ENCODE results near the gene INPP4B.
"Not testable (repeated sequence)": the region's sequence is repeated elsewhere in the genome, so short reads cannot be mapped to it uniquely, and the experiment has no call there.

The INPP4B gene

DNA sequence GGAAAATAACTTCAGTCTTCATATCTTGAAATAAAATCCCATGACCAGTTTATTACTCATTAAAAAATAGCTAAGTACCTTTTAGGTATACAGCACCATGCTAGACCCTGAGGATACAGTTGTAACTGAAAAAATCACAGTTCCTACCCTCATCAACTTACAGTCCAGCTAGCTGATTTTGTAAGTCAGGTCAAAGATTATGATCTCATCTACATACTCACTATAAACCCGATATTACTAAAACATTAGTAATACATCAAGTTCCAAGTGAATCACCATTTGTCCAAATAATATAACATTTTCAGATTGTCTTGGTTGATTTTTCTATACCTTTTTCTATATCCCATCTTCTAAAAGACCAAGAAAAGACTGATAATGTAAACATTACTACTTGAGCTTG is 333.9 kb downstream of the INPP4B start:
- H3K27ac ChIP-seq (ENCODE audit: insufficient read depth, low read length, poor library complexity, severe bottlenecking), result no peak overlapping the region
- no peaks in the 10 kb centered on the region for H3K36me3 ChIP-seq (ENCODE audit: control insufficient read depth, insufficient read depth, low read length)
- no peaks in the 10 kb centered on the region for H3K9me3 ChIP-seq (ENCODE audit: control insufficient read depth, low read length)
- no peaks in the 10 kb centered on the region for H3K27me3 ChIP-seq (replicated peaks; ENCODE audit: control insufficient read depth, insufficient read depth, low read length, poor library complexity, severe bottlenecking)
- H3K4me1 ChIP-seq (ENCODE audit: control insufficient read depth, insufficient read depth, low read length, poor library complexity, severe bottlenecking), result no peaks in the 10 kb centered on the region
- no peak for DNase-seq
- no peak overlapping the region for H3K4me3 ChIP-seq (ENCODE audit: insufficient read depth, low read depth, low read length, poor library complexity, severe bottlenecking)

DNA sequence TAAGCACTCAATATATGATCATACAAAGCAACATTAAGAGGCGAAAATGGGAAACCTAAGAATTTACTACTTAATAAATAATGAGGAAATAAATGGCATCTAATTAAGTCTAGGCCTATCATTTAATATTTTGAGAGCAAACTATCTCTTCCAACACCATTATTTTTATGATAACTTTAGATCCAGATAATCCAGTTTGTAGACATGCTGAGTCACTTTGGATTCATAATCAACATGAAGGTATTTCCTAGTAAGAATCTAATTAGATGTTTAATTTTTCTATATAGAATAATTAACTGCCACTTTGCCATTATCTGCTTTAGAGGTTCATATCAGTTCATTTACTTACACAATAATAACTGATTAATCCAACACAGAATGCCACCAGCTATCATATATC is 336.2 kb downstream of the INPP4B start:
- Histone ChIP-seq H3K4me3 (ENCODE audit: insufficient read depth, low read depth, low read length, poor library complexity, severe bottlenecking) (no peak overlapping the region), H3K9me3 (ENCODE audit: control insufficient read depth, low read length) (no peaks in the 10 kb centered on the region), H3K4me1 (ENCODE audit: control insufficient read depth, insufficient read depth, low read length, poor library complexity, severe bottlenecking) (no peaks in the 10 kb centered on the region), H3K36me3 (ENCODE audit: control insufficient read depth, insufficient read depth, low read length) (no peaks in the 10 kb centered on the region), H3K27me3 (replicated peaks; ENCODE audit: control insufficient read depth, insufficient read depth, low read length, poor library complexity, severe bottlenecking) (no peaks in the 10 kb centered on the region), H3K27ac (ENCODE audit: insufficient read depth, low read length, poor library complexity, severe bottlenecking) (no peak overlapping the region)
- DNase-seq, result no peak

DNA sequence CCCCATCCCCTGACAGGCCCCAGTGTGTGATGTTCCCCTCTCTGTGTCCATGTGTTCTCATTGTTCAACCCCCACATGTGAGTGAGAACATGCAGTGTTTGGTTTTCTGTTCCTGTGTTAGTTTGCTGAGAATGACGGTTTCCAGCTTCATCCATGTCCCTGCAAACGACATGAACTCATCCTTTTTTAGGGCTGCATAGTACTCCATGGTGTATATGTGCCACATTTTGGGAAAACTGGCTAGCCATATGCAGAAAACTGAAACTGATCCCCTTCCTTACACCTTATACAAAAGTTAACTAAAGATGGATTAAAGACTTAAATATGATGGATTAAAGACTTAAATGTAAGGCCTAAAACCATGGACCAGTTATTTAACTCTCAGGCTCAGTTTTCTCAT is 336.7 kb downstream of the INPP4B start:
- not testable (repeated sequence) for H3K4me3 ChIP-seq (ENCODE audit: insufficient read depth, low read depth, low read length, poor library complexity, severe bottlenecking); H3K27me3 ChIP-seq (replicated peaks; ENCODE audit: control insufficient read depth, insufficient read depth, low read length, poor library complexity, severe bottlenecking); DNase-seq; H3K9me3 ChIP-seq (ENCODE audit: control insufficient read depth, low read length); H3K4me1 ChIP-seq (ENCODE audit: control insufficient read depth, insufficient read depth, low read length, poor library complexity, severe bottlenecking); H3K36me3 ChIP-seq (ENCODE audit: control insufficient read depth, insufficient read depth, low read length); H3K27ac ChIP-seq (ENCODE audit: insufficient read depth, low read length, poor library complexity, severe bottlenecking)

DNA sequence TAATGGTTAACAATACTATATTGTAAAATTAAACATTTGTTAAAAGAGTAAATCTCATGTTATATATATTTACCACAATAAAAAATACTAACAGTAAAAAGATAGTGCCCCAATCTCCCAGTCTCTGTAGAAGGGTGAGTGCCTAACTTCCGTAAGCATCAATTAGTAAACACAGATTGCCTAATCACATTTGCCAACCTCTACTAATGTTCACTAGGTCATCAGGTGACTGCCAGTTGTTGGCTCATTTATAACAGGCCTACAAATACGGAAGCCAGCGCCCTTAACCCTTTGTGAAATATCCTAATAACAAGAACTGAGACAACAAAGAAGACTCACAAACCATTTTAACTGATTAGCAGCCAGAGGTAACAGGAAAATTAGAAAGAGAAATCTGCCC is 345.1 kb downstream of the INPP4B start:
- no peak overlapping the region for H3K4me3 ChIP-seq (ENCODE audit: insufficient read depth, low read depth, low read length, poor library complexity, severe bottlenecking)
- no peaks in the 10 kb centered on the region for H3K4me1 ChIP-seq (ENCODE audit: control insufficient read depth, insufficient read depth, low read length, poor library complexity, severe bottlenecking)
- no peaks in the 10 kb centered on the region for H3K9me3 ChIP-seq (ENCODE audit: control insufficient read depth, low read length)
- H3K36me3 ChIP-seq (ENCODE audit: control insufficient read depth, insufficient read depth, low read length), result no peaks in the 10 kb centered on the region
- no peaks in the 10 kb centered on the region for H3K27me3 ChIP-seq (replicated peaks; ENCODE audit: control insufficient read depth, insufficient read depth, low read length, poor library complexity, severe bottlenecking)
- H3K27ac ChIP-seq (ENCODE audit: insufficient read depth, low read length, poor library complexity, severe bottlenecking), result no peak overlapping the region
- no peak for DNase-seq

DNA sequence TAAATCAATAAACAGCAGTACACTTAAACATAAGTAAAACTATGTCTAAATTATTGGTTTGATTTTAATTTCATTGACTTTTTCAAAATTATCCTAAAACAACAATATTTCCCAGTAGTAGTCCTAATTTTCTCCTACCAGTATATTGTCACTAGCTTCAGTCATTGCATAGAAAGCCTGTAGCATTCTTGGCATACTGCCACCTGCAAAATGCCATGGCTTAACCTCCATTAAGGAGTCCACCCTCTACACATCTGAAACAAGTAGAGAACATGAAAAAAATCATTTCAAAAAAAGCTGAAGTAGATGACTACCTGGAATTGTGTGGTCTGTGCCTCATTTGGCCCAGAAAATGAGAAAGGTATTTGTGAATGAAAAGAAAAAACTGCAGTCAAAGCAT is 348.5 kb downstream of the INPP4B start:
- no peak overlapping the region for H3K4me3 ChIP-seq (ENCODE audit: insufficient read depth, low read depth, low read length, poor library complexity, severe bottlenecking)
- H3K27ac ChIP-seq (ENCODE audit: insufficient read depth, low read length, poor library complexity, severe bottlenecking), result no peak overlapping the region
- H3K27me3 ChIP-seq (replicated peaks; ENCODE audit: control insufficient read depth, insufficient read depth, low read length, poor library complexity, severe bottlenecking), result no peaks in the 10 kb centered on the region
- no peaks in the 10 kb centered on the region for H3K9me3 ChIP-seq (ENCODE audit: control insufficient read depth, low read length)
- DNase-seq, result no peak
- no peaks in the 10 kb centered on the region for H3K36me3 ChIP-seq (ENCODE audit: control insufficient read depth, insufficient read depth, low read length)
- no peaks in the 10 kb centered on the region for H3K4me1 ChIP-seq (ENCODE audit: control insufficient read depth, insufficient read depth, low read length, poor library complexity, severe bottlenecking)

DNA sequence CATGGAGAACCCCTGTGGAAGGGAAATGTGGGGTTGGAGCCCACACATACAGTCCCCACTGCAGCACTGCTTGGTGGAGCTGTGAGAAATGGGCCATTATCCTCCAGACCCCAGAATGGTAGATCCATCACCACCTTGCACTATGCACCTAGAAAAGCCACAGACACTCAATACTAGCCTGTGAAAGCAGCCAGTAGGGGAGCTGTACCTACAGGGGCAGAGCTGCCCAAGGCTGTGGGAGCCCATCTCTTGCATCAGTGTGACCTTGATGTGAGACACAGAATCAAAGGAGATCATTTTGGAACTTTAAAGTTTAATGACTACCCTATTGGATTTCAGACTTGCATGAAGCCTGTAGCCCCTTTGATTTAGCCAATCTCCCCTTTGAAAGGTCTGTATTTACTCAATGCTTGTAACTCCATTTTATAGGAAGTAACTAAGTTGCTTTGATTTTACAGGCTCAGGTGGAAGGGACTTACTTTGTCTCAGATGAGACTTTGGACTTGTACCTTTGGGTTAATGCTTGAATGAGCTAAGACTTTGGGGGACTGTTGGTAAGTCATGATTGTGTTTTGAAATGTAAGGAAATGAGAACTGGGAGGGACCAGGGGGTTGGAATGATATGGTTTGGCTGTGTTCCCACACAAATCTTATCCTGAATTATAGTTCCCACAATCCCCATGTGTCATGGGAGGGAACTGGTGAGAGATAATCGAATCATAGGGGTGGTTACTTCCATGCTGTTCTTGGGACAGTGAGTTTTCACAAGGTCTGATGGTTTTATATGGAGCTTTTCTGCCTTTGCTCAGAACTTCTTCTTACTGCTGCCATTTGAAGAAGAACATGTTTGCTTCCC is 352.6 kb downstream of the INPP4B start:
- H3K27ac ChIP-seq (ENCODE audit: insufficient read depth, low read length, poor library complexity, severe bottlenecking), result no peak overlapping the region
- no peaks in the 10 kb centered on the region for H3K4me1 ChIP-seq (ENCODE audit: control insufficient read depth, insufficient read depth, low read length, poor library complexity, severe bottlenecking)
- H3K27me3 ChIP-seq (replicated peaks; ENCODE audit: control insufficient read depth, insufficient read depth, low read length, poor library complexity, severe bottlenecking), result no peaks in the 10 kb centered on the region
- H3K36me3 ChIP-seq (ENCODE audit: control insufficient read depth, insufficient read depth, low read length), result no peaks in the 10 kb centered on the region
- no peak for DNase-seq
- H3K4me3 ChIP-seq (ENCODE audit: insufficient read depth, low read depth, low read length, poor library complexity, severe bottlenecking), result no peak overlapping the region
- no peaks in the 10 kb centered on the region for H3K9me3 ChIP-seq (ENCODE audit: control insufficient read depth, low read length)

DNA sequence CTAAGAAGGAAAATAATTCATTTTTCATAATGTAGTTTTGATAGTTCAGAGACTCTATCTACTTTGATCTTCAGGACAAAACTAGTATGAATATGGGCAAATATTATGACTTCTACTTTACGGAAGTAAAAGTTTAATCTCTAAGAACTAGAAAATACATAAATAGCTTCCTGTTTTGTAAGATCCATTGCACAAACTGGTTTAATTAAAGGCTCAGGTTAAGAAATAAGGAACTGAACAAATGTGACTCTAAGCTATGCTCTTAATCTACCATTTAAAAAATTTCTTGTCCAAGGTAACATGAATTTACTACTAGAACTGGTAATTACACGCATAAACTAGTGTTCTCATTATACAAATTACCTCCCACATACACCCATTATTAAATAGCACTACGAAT is 360.6 kb downstream of the INPP4B start:
- Histone ChIP-seq H3K27ac (ENCODE audit: insufficient read depth, low read length, poor library complexity, severe bottlenecking) (no peak overlapping the region), H3K4me1 (ENCODE audit: control insufficient read depth, insufficient read depth, low read length, poor library complexity, severe bottlenecking) (no peaks in the 10 kb centered on the region), H3K9me3 (ENCODE audit: control insufficient read depth, low read length) (no peaks in the 10 kb centered on the region), H3K36me3 (ENCODE audit: control insufficient read depth, insufficient read depth, low read length) (no peaks in the 10 kb centered on the region), H3K27me3 (replicated peaks; ENCODE audit: control insufficient read depth, insufficient read depth, low read length, poor library complexity, severe bottlenecking) (no peaks in the 10 kb centered on the region), H3K4me3 (ENCODE audit: insufficient read depth, low read depth, low read length, poor library complexity, severe bottlenecking) (no peak overlapping the region)
- no peak for DNase-seq

DNA sequence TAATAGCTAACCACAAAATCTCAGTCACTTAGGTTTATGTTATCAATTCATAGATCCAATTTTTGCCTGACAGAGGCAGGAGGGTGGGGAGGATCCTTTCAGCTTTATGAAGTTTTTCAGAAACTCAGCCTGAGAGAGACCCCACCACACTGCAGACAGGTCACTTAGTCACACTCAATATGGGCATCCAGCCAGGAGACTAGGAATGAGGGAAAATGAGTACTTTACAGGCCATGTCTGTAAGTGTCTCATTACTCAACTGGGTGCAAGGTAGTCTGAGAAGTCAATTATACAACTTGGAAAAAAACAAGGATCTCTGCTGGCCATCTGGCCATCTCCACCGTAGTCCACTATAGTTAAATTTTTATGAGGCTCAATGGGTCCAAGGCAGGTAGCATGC is 365.9 kb downstream of the INPP4B start:
- H3K36me3 ChIP-seq (ENCODE audit: control insufficient read depth, insufficient read depth, low read length), result no peaks in the 10 kb centered on the region

DNA sequence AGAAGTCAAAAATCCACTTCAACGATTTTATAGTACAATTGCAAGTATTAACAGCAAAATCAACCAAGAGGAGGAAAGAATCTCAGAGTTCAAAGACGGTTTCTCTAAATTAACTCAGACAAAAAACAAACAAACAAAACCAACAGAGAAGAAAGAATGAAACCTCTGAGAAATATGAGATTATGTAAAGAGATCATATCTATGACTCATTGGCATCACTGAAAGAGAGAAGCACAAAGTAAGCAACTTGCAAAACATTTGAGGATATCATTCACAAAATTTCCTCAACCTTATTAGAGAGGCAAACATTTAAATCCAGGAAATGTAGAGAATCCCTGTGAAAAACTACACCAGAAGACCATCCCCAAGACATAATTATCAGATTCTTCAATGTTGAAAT is 370.4 kb downstream of the INPP4B start:
- no peak overlapping the region for H3K4me3 ChIP-seq (ENCODE audit: insufficient read depth, low read depth, low read length, poor library complexity, severe bottlenecking)
- H3K27me3 ChIP-seq (replicated peaks; ENCODE audit: control insufficient read depth, insufficient read depth, low read length, poor library complexity, severe bottlenecking), result no peaks in the 10 kb centered on the region
- no peaks in the 10 kb centered on the region for H3K36me3 ChIP-seq (ENCODE audit: control insufficient read depth, insufficient read depth, low read length)
- H3K9me3 ChIP-seq (ENCODE audit: control insufficient read depth, low read length), result no peaks in the 10 kb centered on the region
- no peak overlapping the region for H3K27ac ChIP-seq (ENCODE audit: insufficient read depth, low read length, poor library complexity, severe bottlenecking)
- H3K4me1 ChIP-seq (ENCODE audit: control insufficient read depth, insufficient read depth, low read length, poor library complexity, severe bottlenecking), result peaks cover 11% of the 10 kb centered on the region
- DNase-seq, result no peak

More for the DNA sequence above, 365.9 kb downstream of the INPP4B start:
- no peak for DNase-seq
- Histone ChIP-seq H3K27me3 (replicated peaks; ENCODE audit: control insufficient read depth, insufficient read depth, low read length, poor library complexity, severe bottlenecking) (no peaks in the 10 kb centered on the region), H3K4me1 (ENCODE audit: control insufficient read depth, insufficient read depth, low read length, poor library complexity, severe bottlenecking) (no peaks in the 10 kb centered on the region), H3K27ac (ENCODE audit: insufficient read depth, low read length, poor library complexity, severe bottlenecking) (no peak overlapping the region), H3K4me3 (ENCODE audit: insufficient read depth, low read depth, low read length, poor library complexity, severe bottlenecking) (no peak overlapping the region), H3K9me3 (ENCODE audit: control insufficient read depth, low read length) (no peaks in the 10 kb centered on the region)

DNA sequence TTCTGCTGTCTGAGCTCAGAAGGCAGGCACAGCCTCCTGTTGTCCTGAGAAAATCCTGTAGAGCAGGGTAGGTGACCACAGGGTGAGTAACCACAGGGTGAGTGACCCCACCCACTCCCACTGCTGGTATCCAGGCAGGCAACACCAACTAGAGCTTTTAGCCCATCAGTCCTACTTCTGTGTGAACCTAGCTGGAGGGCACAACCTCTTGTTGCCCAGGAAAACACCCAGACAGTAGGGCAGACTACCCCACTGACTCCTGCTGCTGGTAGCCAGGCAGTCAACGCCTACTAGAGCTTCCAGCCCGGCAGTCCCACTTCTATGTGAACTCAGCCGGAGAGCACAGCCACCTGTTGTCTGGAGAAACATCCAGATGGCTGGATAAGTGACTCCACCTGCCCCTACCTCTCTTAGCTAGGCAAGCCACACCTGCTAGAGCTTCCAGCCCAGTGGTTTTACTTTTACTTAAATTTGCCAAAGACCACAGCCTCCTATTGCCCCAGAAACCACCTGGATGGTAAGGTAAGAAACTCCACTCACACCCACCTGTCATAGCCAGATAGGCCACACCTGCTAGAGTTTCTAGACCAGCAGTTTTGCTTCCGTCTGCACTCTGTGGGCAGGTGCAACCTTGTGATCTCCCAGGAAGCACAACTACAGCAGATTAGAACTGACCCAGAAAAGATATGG is 371.6 kb downstream of the INPP4B start:
- H3K9me3 ChIP-seq (ENCODE audit: control insufficient read depth, low read length), result no peaks in the 10 kb centered on the region
- H3K27ac ChIP-seq (ENCODE audit: insufficient read depth, low read length, poor library complexity, severe bottlenecking), result no peak overlapping the region
- peaks cover 11% of the 10 kb centered on the region for H3K4me1 ChIP-seq (ENCODE audit: control insufficient read depth, insufficient read depth, low read length, poor library complexity, severe bottlenecking)
- H3K4me3 ChIP-seq (ENCODE audit: insufficient read depth, low read depth, low read length, poor library complexity, severe bottlenecking), result no peak overlapping the region
- H3K36me3 ChIP-seq (ENCODE audit: control insufficient read depth, insufficient read depth, low read length), result no peaks in the 10 kb centered on the region
- H3K27me3 ChIP-seq (replicated peaks; ENCODE audit: control insufficient read depth, insufficient read depth, low read length, poor library complexity, severe bottlenecking), result no peaks in the 10 kb centered on the region
- peak in 1 of 3 donors; percentile 1 for DNase-seq

Measured in effector memory CD4-positive, alpha-beta T cell (primary cell).